K562 (cell line): Measurements from ENCODE around the gene AMBRA1. TPM values are rescaled to one million over a fixed set of nuclear protein-coding genes. Genes with fewer than 3 reads are reported as not detected.

Experiments used
- ARID3B ChIP-seq: fragments of 250-450 bp; sonication (Bioruptor Pico); IDR thresholded peaks from 2 replicates; pipeline ENCODE4 v1.4.0; 2020; ENCODE audit warnings: borderline replicate concordance
- ELF1 ChIP-seq: fragments of 200-800 bp; sonication (Bioruptor generic); IDR thresholded peaks from 2 replicates; pipeline ENCODE4 v1.6.1; 2016; ENCODE audit warnings: missing genetic modification characterization, missing compliant biosample characterization
- FOXP1 ChIP-seq: sonication (generic); formaldehyde crosslinking; IDR thresholded peaks from 2 replicates; pipeline ENCODE4 v1.8.0; 2022; ENCODE audit warnings: mild to moderate bottlenecking, missing genetic modification reagents
- HNRNPLL ChIP-seq: fragments of 200-400 bp; formaldehyde crosslinking; IDR thresholded peaks from 2 replicates; pipeline ENCODE4 v1.6.1; 2017; ENCODE audit warnings: low read length, low read depth, mild to moderate bottlenecking; ENCODE audit not compliant: poor library complexity, severe bottlenecking
- LEF1 ChIP-seq: fragments of 450-650 bp; IDR thresholded peaks from 2 replicates; pipeline ENCODE4 v1.6.1; 2016; ENCODE audit warnings: mild to moderate bottlenecking
- MXI1 ChIP-seq: IDR thresholded peaks from 2 replicates; pipeline ENCODE4 v1.6.1; 2011; ENCODE audit warnings: low read depth, mild to moderate bottlenecking, improper control_type of control experiment, low read length
- NFIC ChIP-seq: fragments of 450-650 bp; IDR thresholded peaks from 2 replicates; pipeline ENCODE4 v1.6.1; 2017; ENCODE audit warnings: mild to moderate bottlenecking, inconsistent platforms
- NR2C2 ChIP-seq, 2 experiments: fragments of 200-800 bp in 1 of 2; sonication (Bioruptor generic) in 1 of 2; sonication (generic) in 1 of 2; formaldehyde crosslinking in 1 of 2; IDR thresholded peaks; 2 replicates each; pipeline versions ENCODE4 v1.6.1 to v1.8.0; 2016 to 2022; ENCODE audit warnings: mild to moderate bottlenecking in 1 of 2, missing compliant biosample characterization in 1 of 2, missing genetic modification characterization in 1 of 2, missing genetic modification reagents in 1 of 2
- POLR3A ChIP-seq: IDR thresholded peaks from 2 replicates; pipeline ENCODE4 v1.6.1; 2011; ENCODE audit warnings: borderline replicate concordance, mild to moderate bottlenecking, moderate library complexity; ENCODE audit not compliant: insufficient read length, insufficient read depth; ENCODE audit errors: extremely low read depth
- RAD21 ChIP-seq, 2 experiments: fragments of 250-450 bp in 1 of 2; fragments of 450-650 bp in 1 of 2; sonication (Bioruptor Pico) in 1 of 2; formaldehyde crosslinking in 1 of 2; IDR thresholded peaks in 1 of 2; conservative IDR thresholded peaks in 1 of 2; 2 replicates each; pipeline versions ENCODE4 v1.4.0 to v1.8.0; 2020 to 2022; ENCODE audit warnings: mild to moderate bottlenecking in 2 of 2, moderate library complexity in 1 of 2
- SMC3 ChIP-seq: conservative IDR thresholded peaks from 2 replicates; pipeline ENCODE4 v1.6.1; 2011; ENCODE audit warnings: low read depth, low read length, improper control_type of control experiment; ENCODE audit not compliant: insufficient read depth
- SUPT5H ChIP-seq: fragments of 450-650 bp; IDR thresholded peaks from 2 replicates; pipeline ENCODE4 v1.6.1; 2016
- TAF7 ChIP-seq: fragments of 450-650 bp; IDR thresholded peaks from 2 replicates; pipeline ENCODE4 v1.6.1; 2016; ENCODE audit warnings: missing genetic modification characterization, missing compliant biosample characterization
- TAF9B ChIP-seq: fragments of 450-650 bp; IDR thresholded peaks from 2 replicates; pipeline ENCODE4 v1.6.1; 2018; ENCODE audit warnings: mild to moderate bottlenecking; ENCODE audit not compliant: partially characterized antibody
- TCF15 ChIP-seq: fragments of 250-450 bp; sonication (Bioruptor Pico); IDR thresholded peaks from 2 replicates; pipeline ENCODE4 v1.8.0; 2022; ENCODE audit warnings: moderate library complexity, mild to moderate bottlenecking, inconsistent platforms
- TEAD1 ChIP-seq, 2 experiments: fragments of 450-650 bp in 1 of 2; sonication (generic) in 1 of 2; formaldehyde crosslinking; IDR thresholded peaks; 2 replicates each; pipeline versions ENCODE4 v1.4.0 to v1.8.0; 2020 to 2022; ENCODE audit warnings: mild to moderate bottlenecking in 2 of 2, missing genetic modification reagents in 1 of 2
- YY1 ChIP-seq, 3 experiments: IDR thresholded peaks; 2 replicates each; pipeline ENCODE4 v1.6.1; 2011; ENCODE audit warnings: low read length in 2 of 3, mild to moderate bottlenecking in 2 of 3, moderate library complexity in 2 of 3, borderline replicate concordance in 1 of 3, control low read depth in 1 of 3, low read depth in 1 of 3; ENCODE audit not compliant: insufficient read depth in 3 of 3, insufficient replicate concordance in 2 of 3, control insufficient read depth in 1 of 3, insufficient read length in 1 of 3; ENCODE audit errors: extremely low read depth in 1 of 3
- ZBTB33 ChIP-seq: sonication (generic); formaldehyde crosslinking; IDR thresholded peaks from 2 replicates; pipeline ENCODE4 v1.8.1; 2023; ENCODE audit warnings: mild to moderate bottlenecking, missing genetic modification reagents
- ZNF589 ChIP-seq: fragments of 200-800 bp; sonication (Bioruptor generic); IDR thresholded peaks from 2 replicates; pipeline ENCODE4 v1.6.1; 2016; ENCODE audit warnings: low read depth, missing genetic modification characterization, missing compliant biosample characterization
- polyA plus RNA-seq, 8 experiments: library from polyadenylated mRNA; depleted of rRNA in 4 of 8; stranded (reverse) in 5 of 8; unstranded in 3 of 8; fragments of >200 nt; fragmentation: Nextera tagmentation in 2 of 8; fragmentation: Illumina TruSeq in 1 of 8; extraction: Ambion mirVana in 2 of 8; extraction: Trizol in 1 of 8; gene quantifications; 2 replicates each; pipeline versions ENCODE4 v1.2.1 to v1.2.3, GENCODE V29; 2011 to 2014; ENCODE audit warnings: inconsistent platforms in 1 of 8, missing spikeins in 1 of 8
- total RNA-seq, 7 experiments: library from RNA; depleted of rRNA in 6 of 7; stranded (reverse); fragments of >200 nt in 6 of 7; fragmentation: Illumina TruSeq in 2 of 7; extraction: Trizol in 2 of 7; gene quantifications; 2 replicates each; pipeline versions ENCODE4 v1.2.1 to v1.2.3, GENCODE V29; 2011 to 2021; ENCODE audit warnings: low replicate concordance in 1 of 7
- TF ChIP-seq, protein P1 (sequence below): sonication (generic); formaldehyde crosslinking; IDR thresholded peaks from 2 replicates; pipeline ENCODE4 v1.8.0; 2022; ENCODE audit warnings: missing genetic modification reagents, mild to moderate bottlenecking, moderate library complexity, borderline replicate concordance

The AMBRA1 gene
- total and polyA plus RNA-seq, 9 of the 15 experiments (the other 6 are each of a cell fraction or from before 2014, with no cell fraction given) = 0.15 to 24.5 (median 13.0) TPM

GRCh38 chr11:46369458-46370152, 224.2 kb downstream of the AMBRA1 start (continued):
- TF ChIP-seq, protein P1, sequence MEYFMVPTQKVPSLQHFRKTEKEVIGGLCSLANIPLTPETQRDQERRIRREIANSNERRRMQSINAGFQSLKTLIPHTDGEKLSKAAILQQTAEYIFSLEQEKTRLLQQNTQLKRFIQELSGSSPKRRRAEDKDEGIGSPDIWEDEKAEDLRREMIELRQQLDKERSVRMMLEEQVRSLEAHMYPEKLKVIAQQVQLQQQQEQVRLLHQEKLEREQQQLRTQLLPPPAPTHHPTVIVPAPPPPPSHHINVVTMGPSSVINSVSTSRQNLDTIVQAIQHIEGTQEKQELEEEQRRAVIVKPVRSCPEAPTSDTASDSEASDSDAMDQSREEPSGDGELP (CRISPR knock-in tag) = peak; percentile 45; the same call in 1 of the 2 replicates
- TF ChIP-seq NR2C2 (CRISPR knock-in tag; IDR thresholded peaks at IDR 0.05) (0 out of 2 replicates have a peak, but pooled peaks have one; percentile 12), NR2C2 (tag; IDR thresholded peaks at IDR 0.05) (no peak), FOXP1 (CRISPR knock-in tag) (0 out of 2 replicates have a peak, but pooled peaks have one; percentile 32), ZBTB33 (CRISPR knock-in tag) (peak; percentile 90), ARID3B (CRISPR knock-in tag) (no peak), POLR3A (no peak), TEAD1 (CRISPR knock-in tag; IDR thresholded peaks at IDR 0.05) (peak in 1 of 2 experiments; percentile 64; a peak in 1 of 4 replicates), SUPT5H (no peak), TAF7 (tag) (no peak), RAD21 (CRISPR knock-in tag; conservative IDR thresholded peaks at IDR 0.05 in 1 of 2, IDR thresholded peaks at IDR 0.05 in 1 of 2) (peak in 1 of 2 experiments; percentile 68; a peak in 3 of 4 replicates), HNRNPLL (peak; percentile 19), TCF15 (CRISPR knock-in tag) (no peak), LEF1 (no peak), ELF1 (tag) (no peak), TAF9B (no peak), ZNF589 (CRISPR knock-in tag) (no peak), MXI1 (0 out of 2 replicates have a peak, but pooled peaks have one; percentile 29), NFIC (no peak), YY1 (IDR thresholded peaks at IDR 0.05; ENCODE audit: borderline replicate concordance in 1 of 3, control insufficient read depth in 1 of 3, extremely low read depth in 1 of 3, insufficient read depth in 3 of 3, insufficient read length in 1 of 3, insufficient replicate concordance in 2 of 3, low read depth in 1 of 3, low read length in 2 of 3) (peak in 1 of 3 experiments; percentile 34), SMC3 (peak; percentile 63)
